HG02623 (cell line): ENCODE results near the gene NRM.
A peak's percentile ranks its signal among the peaks of the same experiment; 100 is the strongest.
"Not testable (repeated sequence)": the region's sequence is repeated elsewhere in the genome, so short reads cannot be mapped to it uniquely, and the experiment has no call there.

Experiments
- ATAC-seq: cut with Tn5 transposase; IDR thresholded peaks from one replicate; pipeline ENCODE4 v1.9.1; 2021; ENCODE audit warnings: moderate library complexity; ENCODE audit not compliant: unreplicated experiment

Gene NRM

GRCh38 chr6:30690403-30691207 is at the start of gene NRM:
TSS of gene NRM (minus strand) at chr6:30690984. CDS start at chr6:30690974, 10 bp downstream.
- ATAC-seq, result peak; percentile 26

DNA sequence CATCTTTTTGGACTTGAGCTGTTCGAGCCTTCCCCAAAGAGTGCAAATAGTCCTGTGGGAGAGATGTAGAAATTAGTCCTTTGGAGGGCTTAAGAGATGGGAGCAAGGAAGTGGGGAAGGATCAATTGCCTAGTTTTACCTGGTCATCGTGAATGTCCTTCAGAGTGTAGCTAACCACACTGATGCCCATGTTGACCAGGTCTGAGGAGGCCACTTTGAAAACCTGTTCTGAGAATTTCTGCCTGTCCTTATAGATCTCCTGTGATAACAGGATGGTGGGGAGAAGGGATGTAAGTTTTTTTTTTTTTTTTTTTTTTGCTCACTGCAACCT is 49.7 kb upstream of the NRM start:
- no peak for ATAC-seq

DNA sequence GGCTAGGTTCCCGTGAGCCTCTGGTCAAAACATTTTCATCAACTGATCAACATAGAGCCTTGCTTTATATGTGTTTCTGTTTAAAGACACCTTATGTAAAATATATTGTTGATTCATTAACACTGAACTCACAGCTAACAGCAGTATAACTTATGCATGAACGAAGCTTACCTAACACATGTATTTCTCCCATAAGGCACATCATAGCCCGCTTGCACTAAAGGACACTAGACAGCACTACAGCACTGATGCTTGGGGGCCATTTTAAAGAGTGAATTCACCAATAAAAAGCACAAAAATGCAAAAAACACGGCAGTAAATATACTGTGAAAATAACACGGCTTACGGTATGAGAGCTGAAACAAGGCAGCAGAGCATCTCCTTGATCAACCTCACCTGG is 47.7 kb upstream of the NRM start:
- ATAC-seq, result no peak

- ATAC-seq, result no peak
Observed at GRCh38 chr6:30735668-30736314, 45.0 kb upstream of the NRM start.

- ATAC-seq, result no peak
Observed at GRCh38 chr6:30732237-30732943, 41.6 kb upstream of the NRM start.

DNA sequence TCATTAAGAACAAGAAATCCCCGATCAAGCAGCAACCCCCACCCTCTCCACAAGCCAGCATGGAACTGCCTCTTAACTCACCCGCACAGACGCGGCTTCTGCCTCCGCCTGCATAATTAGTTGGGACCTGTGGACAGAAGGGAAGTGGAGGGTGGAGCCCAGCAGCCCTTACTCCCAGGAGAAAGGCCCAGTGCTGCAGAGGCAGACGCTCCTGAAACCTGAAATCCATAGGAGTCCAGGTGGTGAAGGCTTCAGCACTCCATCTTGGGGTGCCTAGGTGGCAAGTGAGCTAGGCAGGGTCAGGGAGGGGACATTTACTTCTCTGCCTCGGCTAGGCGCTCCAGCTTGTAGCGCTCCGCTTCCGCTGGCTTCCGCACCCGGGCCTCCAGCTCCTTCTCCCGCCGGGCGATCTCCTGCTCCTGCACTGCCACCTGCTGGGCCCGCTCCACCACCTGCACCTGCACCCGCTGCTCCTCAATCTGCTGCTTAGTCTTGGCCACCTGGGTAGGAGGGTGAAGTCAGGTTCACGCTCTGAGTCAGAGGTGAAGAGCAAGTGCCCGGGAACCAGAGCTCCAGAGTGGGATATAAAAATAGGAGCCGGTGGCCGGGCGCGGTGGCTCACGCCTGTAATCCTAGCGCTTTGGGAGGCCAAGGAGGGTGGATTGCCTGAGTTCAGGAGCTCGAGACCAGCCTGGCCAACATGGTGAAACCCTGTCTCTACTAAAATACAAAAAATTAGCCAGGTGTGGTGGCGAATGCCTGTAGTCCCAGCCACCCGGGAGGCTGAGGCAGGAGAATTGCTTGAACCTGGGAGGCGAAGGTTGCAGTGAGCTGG is 40.0 kb upstream of the NRM start:
- ATAC-seq, result no peak

DNA sequence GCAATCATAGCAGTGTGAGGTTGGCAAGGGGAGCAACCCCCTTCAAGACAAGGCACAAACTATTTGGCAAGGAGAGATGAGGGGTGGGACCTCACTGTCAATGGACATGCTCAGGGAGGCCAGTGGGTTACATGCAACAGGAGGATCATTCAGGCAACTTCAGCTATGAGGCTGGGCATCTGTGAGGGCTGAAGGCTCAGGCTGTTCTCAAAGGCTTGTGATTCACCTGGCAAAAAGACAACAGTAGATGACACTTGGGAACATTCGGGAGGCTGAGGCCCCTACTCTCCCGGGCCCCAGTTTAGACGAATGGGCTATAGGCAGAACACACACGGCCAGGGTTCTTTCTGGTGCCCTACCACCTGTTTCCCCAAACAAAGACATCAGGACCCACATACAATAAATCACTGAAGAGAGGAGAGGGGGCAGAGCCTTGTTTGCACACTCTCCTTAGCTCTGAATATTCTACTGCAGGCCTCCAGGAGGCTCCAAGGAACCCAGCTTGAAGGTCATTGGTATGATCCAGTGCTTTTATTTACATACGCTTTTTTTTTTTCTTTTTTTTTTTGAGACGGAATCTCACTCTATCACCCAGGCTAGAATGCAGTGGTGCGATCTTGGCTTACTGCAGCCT is 37.3 kb upstream of the NRM start:
- ATAC-seq, result no peak

DNA sequence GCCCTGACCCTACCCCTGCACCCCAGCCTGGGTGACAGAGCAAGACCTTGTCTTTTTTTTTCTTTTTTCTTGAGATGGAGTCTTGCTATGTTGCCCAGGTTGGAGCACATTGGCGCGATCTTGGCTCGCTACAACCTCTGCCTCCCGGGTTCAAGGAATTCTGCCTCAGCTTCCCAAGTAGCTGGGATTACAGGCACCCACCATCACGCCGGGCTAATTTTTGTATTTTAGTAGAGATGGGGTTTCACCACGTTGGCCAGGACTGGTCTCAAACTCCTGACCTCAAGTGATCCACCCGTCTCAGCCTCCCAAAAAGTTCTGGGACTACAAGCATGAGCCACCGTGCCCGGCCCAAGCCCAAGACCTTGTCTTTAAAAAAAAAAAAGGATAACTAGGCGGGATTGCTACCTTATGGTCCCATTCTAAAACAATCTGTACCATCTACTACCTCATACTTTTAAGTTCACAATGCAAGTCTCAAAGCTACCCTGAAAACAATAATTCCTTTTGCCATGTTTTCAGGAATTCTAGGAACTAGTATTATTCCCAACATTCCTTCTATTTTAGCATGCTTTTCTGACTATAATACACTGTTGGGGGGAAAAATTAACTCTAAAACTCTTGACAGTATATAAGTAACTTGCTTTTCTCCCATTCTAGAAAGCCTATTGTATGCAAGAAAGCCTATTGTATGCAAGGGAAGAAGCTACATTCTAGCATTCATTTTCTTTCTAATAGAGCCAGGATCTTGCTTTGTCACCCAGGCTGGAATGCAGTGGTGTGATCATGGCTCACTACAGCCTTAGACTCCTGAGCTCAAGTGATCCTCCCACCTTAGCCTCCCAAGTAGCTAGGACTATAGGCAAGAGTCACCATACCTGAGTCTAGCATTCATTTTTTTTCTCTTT is 36.0 kb upstream of the NRM start:
- ATAC-seq, result no peak

DNA sequence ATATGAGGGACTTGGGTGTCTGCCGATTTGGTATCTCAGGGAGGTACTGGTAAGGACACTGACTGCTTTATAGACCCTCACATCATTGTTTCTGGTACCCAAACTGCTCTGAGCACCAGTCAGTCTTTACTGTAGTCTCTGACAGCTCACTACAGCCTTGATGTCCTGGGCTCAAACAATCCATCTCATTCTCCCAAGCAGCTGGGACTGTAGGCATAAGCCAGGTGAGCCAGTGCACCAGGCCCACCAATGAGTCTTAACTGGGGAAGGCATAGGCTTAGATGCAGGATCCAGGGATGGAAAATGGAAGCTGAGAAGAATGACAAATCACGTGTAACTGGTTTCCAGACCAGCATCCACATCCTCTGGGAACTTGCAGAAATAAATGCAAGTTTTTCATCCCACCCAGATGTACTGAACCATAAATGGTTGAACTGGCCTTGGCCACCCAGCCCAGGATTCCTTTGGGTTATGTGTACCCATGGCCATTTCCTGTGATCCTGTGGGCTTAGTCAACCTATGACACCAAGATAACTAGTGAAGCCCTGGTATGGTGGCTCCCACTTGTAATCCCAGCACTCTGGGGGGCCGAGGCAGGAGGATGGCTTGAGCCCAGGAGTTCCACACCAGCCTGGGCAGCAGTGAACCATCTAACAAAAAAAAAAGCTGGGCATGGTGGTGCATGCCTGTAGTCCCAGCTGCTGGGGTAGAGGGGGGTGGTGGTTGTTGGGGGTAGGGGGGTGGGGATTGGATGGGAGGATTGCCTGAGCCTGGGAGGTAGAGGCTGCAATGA is 35.1 kb upstream of the NRM start:
- ATAC-seq, result no peak

DNA sequence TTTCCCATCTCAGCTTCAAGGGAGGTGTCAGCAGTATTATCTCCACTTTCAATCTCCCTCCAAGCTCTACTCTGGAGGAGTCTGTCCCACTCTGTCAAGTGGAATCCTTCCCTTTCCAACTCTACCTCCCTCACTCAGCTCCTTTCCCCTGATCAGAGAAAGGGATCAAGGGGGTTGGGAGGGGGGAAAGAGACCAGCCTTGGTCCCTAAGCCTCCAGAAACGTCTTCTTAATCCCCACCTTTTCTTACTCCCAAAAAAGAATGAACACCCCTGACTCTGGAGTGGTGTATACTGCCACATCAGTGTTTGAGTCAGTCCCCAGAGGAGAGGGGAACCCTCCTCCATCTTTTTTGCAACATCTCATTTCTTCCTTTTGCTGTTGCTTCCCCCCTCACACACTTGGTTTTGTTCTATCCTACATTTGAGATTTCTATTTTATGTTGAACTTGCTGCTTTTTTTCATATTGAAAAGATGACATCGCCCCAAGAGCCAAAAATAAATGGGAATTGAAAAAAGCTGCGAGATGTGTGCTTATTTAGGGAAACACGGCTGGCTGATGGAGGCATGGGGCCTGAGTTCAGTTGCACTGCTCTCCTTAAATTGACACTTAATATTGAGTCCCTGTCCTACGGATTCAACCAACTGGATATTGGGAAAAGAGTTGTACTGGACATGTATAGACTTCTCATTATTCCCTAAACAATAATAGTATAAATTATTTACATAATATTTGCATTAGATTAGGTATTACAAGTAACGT is 34.3 kb upstream of the NRM start:
- ATAC-seq, result no peak

GRCh38 chr6:30723843-30724741 is 33.3 kb upstream of the NRM start:
- not testable (repeated sequence) for ATAC-seq

- not testable (repeated sequence) for ATAC-seq
Observed at GRCh38 chr6:30723159-30723842, 32.5 kb upstream of the NRM start.

GRCh38 chr6:30722280-30723112 is 31.7 kb upstream of the NRM start:
- ATAC-seq, result no peak

- ATAC-seq, result not testable (repeated sequence)
Observed at GRCh38 chr6:30722025-30722279, 31.2 kb upstream of the NRM start.

GRCh38 chr6:30721198-30722024 is 30.6 kb upstream of the NRM start:
- ATAC-seq, result peak; percentile 24
